ENCODE measurements around the gene MAN2B2. TPM values are rescaled to one million over a fixed set of nuclear protein-coding genes. Genes with fewer than 3 reads are reported as not detected.

Gene MAN2B2
- total RNA-seq, 2 experiments from 2014 or later = 13.7 to 19.4 TPM

- ChIA-PET POLR2A (interaction anchor here (0.7 kb wide), 1 partner anchor 510 kb away, joined by 3 read pairs; no protein-coding TSS in a partner anchor), CTCF (ENCODE audit: unreplicated experiment) (no interaction called here)
- H3K27ac ChIP-seq (ENCODE audit: low read depth, low read length, poor library complexity, severe bottlenecking) = no peak overlapping the region
- H3K4me3 ChIP-seq (ENCODE audit: low read depth, low read length, poor library complexity, severe bottlenecking) = no peak overlapping the region
- no peaks in the 10 kb centered on the region for H4K20me1 ChIP-seq (ENCODE audit: insufficient read depth, low read length)
- DNase-seq (ENCODE audit: low spot score) = peak; percentile 79
- H3K9me2 ChIP-seq (ENCODE audit: insufficient read depth, low read length) = no peaks in the 10 kb centered on the region
- TF ChIP-seq EZH2phosphoT487 (IDR thresholded peaks at IDR 0.05; ENCODE audit: borderline replicate concordance, low read depth, low read length) = no peak
- TF ChIP-seq CTCF (conservative IDR thresholded peaks at IDR 0.05; ENCODE audit: low read length) = peak; percentile 96
- H3K36me3 ChIP-seq (ENCODE audit: insufficient read depth, low read length) = no peaks in the 10 kb centered on the region
- intact Hi-C loops (cut with micrococcal nuclease; ENCODE audit: unreplicated experiment) = loop anchor here (5.0 to 10.0 kb wide), 3 partner anchors 152 to 295 kb away; no protein-coding TSS in a partner anchor
- H3K4me2 ChIP-seq (ENCODE audit: low read length) = no peak overlapping the region
- BruUV-seq (replicated peaks) = no TSS peak
- H3K4me1 ChIP-seq (ENCODE audit: insufficient read depth, low read length, poor library complexity, severe bottlenecking) = no peaks in the 10 kb centered on the region
- H2AFZ ChIP-seq (ENCODE audit: low read length) = no peak overlapping the region
- no peaks in the 10 kb centered on the region for H3K79me2 ChIP-seq (ENCODE audit: insufficient read depth, low read depth, low read length)
- H3K9me3 ChIP-seq (ENCODE audit: low read length) = no peaks in the 10 kb centered on the region
These were observed 28.1 kb upstream of the MAN2B2 start for GRCh38 chr4:6546681-6547447.

- Histone ChIP-seq H3K36me3 (ENCODE audit: insufficient read depth, low read length) (no peaks in the 10 kb centered on the region), H4K20me1 (ENCODE audit: insufficient read depth, low read length) (no peaks in the 10 kb centered on the region), H3K4me2 (ENCODE audit: low read length) (no peak overlapping the region), H2AFZ (ENCODE audit: low read length) (no peak overlapping the region), H3K9me2 (ENCODE audit: insufficient read depth, low read length) (no peaks in the 10 kb centered on the region), H3K4me1 (ENCODE audit: insufficient read depth, low read length, poor library complexity, severe bottlenecking) (no peaks in the 10 kb centered on the region), H3K79me2 (ENCODE audit: insufficient read depth, low read depth, low read length) (no peaks in the 10 kb centered on the region), H3K27ac (ENCODE audit: low read depth, low read length, poor library complexity, severe bottlenecking) (no peak overlapping the region), H3K4me3 (ENCODE audit: low read depth, low read length, poor library complexity, severe bottlenecking) (no peak overlapping the region), H3K9me3 (ENCODE audit: low read length) (no peaks in the 10 kb centered on the region)
- POLR2A ChIA-PET = no interaction called here
- DNase-seq (ENCODE audit: low spot score) = peak; percentile 19
- no TSS peak for BruUV-seq (replicated peaks)
- CTCF ChIA-PET (ENCODE audit: unreplicated experiment) = no interaction called here
- peak; percentile 54 for TF ChIP-seq CTCF (conservative IDR thresholded peaks at IDR 0.05; ENCODE audit: low read length)
- TF ChIP-seq EZH2phosphoT487 (IDR thresholded peaks at IDR 0.05; ENCODE audit: borderline replicate concordance, low read depth, low read length) = no peak
- intact Hi-C loops (cut with micrococcal nuclease; ENCODE audit: unreplicated experiment) = loop anchor here (5.0 to 10.0 kb wide), 3 partner anchors 154 to 296 kb away; no protein-coding TSS in a partner anchor
These were observed 26.6 kb upstream of the MAN2B2 start for GRCh38 chr4:6548201-6548881.
